Epidermal melanocyte (primary cell): Measurements from ENCODE around the gene HK2.
"Not testable (repeated sequence)": the region's sequence is repeated elsewhere in the genome, so short reads cannot be mapped to it uniquely, and the experiment has no call there.

Experiments
- DNase-seq: peaks from one replicate; pipeline ENCODE4 v3.0.0; 2011; ENCODE audit warnings: low spot score; ENCODE audit not compliant: insufficient read length

HK2 gene

DNA sequence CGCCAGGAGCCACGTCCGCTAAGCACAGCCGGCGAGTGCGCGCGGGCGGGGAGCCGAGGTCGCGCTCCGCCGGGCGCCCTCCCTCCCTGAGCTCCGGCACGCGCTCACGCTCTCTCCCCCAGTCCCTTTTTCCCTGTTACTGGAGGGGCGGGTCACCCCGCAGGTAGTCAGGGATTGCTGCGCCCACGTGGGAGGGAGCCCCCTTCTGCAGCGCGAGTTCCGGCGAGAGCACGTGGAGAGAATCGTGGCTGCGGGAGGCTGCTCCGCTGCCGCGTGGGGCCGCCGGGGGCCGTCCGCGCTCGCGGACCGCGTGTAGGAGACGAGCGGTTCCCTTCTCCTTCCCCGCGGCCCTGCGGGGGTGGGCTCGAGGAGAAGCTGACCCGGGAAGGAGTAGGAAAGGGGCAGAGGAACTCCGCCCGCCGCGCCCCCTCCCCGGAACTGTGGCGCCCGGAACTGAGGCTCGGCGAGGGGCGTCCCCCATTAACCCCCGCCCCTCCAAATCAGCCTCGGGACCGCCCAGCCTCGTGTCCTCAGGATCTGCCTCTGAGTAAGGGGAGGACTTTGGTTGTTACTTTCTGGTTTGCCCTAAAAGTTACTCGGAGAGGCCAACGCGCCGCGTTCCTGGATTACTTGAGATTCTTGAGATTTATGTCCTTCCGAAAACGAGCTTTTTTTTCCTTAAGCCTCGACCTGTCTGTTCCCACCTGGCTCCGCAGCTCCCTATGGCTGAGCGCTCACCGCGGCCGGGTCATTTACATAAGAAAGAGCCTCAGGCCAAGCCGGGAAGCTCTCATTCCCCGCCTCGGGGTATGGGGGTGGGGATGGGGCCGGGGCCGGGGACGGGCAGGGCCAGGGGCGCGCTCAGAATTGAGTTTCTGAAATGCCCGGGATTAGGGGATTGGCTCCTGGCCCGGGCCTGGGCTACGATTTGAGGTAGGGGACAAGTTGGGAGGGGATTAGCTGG is 1.1 kb downstream of the HK2 start:
- DNase-seq, result no peak

GRCh38 chr2:74835831-74836674 is 2.1 kb downstream of the HK2 start:
- peak; percentile 64 for DNase-seq

- DNase-seq, result no peak
Observed at GRCh38 chr2:74836675-74837401, 2.9 kb downstream of the HK2 start.

GRCh38 chr2:74841641-74842040 is 7.7 kb downstream of the HK2 start:
- no peak for DNase-seq

DNA sequence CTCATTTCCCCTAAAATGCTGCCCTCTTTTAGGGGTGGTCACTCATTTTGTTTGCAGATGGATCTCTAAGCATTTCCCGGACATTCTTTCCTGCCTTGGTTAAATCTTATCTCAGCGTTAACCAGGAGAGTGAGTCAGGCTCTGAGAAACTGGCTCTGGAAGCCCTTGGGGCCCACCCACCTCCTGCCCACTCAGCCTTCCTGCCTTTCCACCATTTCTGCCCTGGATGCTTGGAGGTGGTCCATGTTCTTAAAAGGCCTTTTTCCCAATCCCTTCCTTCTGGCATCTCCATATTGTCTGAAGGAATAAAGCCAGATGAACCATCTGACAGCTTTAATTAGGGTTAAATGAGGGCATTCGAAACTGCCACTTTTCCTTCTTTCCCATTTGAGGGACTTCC is 9.5 kb downstream of the HK2 start:
- DNase-seq, result no peak

- no peak for DNase-seq
Observed at GRCh38 chr2:74843899-74844298, 10.0 kb downstream of the HK2 start.

- no peak for DNase-seq
Observed at GRCh38 chr2:74844752-74845151, 10.8 kb downstream of the HK2 start.

GRCh38 chr2:74845217-74845751 is 11.4 kb downstream of the HK2 start:
- DNase-seq, result no peak

DNA sequence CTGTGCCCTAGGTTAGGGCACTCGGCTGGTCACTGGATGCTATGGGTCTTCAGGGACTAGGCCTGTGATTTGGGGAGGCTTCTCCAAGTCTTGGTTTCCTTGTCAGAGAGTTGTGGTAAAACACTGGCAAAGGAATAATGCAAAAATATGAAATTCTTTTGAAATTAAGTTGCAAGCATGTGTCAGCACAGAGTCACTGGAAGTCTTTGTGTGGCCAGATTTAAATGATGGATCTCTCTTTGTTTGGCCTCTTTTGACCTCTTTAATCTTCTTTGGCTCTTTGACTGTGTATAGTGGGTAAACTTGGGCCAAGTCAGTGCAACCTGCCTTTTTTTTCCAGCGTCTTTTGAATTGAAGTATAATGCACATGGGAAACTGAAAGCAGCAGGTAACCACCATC is 12.1 kb downstream of the HK2 start:
- DNase-seq, result no peak

- no peak for DNase-seq
Observed at GRCh38 chr2:74846481-74846880, 12.6 kb downstream of the HK2 start.

- DNase-seq, result no peak
Observed at GRCh38 chr2:74847070-74847858, 13.3 kb downstream of the HK2 start.

DNA sequence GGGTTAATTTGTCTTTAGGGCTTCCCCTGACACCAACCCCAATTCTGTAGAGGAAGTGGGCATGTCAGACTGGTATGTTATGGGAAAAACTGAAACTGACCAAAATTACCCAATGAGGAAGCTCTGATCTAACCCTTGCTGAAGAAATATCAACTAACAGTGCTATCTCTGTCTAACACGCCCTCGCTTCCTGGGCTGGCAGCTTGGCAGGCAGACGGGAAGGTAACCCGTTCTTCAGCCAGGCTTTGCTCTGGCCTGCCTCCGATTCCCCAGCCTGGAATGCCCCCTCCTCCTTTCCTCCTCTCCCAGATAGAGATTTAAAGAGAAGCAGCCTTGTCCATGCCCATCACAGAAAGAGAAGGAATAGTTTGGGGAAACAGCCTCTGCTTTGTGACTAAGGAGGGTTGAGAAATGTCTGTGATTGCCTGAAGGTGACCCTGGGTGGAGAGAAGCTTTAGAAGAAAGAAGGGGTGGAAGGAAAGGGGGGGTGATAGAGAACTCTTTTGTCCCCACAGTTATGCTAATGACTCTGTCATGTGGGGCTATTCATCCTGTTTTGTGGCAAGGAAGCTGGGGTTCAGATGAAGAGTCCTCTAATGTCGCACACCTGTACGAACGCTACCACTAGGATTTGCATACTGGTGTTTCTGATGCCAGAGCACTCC is 15.4 kb downstream of the HK2 start:
- DNase-seq, result no peak

DNA sequence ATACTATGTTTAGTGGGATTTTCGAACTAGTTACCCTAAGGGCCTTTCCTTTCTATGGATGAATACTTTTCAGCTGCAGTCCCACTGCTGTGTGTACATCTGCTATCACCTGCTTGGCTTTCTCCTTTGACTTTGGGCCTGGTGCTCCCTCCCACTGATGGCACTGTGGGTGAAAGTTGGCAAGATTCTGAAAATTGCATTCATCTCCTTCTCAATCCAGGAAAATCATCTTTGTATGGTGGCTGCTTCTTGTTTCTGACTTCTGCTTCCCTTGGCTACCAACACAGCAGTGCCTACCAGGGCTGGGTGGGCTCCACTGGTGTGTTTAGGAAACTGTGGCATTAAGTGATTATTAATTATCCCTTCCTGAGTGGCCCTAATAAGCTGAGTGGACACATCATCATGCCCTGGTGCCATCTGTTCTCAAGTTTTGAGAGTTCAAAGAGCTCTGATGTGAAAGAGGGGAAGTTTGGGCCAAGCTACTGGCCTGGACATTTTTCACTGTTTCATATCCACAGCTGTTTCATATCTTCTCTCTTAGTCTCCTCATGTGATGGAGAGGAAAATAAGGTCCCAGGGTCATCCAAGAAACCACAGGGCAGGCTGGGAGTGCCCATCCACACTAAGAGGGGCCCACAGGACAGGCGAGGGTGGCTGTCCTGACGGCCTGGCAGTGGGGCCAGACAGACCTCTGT is 16.7 kb downstream of the HK2 start:
- no peak for DNase-seq

DNA sequence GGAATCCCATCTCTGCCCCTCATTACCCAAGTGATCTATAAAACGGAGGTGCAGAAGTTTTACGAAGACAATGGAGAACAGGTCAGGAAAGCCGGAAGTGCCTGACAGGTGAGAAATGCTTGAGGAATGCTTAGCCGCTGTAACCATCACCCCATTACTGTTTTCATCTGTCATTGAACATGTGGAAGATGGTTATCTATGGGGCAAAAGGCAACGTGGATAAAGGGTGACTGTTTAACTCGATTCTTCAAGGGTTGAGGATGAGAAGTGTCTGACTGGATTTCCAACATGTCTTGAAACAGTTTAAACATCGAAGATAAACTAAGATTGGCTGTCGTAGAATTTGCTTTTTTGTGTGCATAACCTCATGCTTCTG is 17.3 kb downstream of the HK2 start:
- DNase-seq, result no peak

DNA sequence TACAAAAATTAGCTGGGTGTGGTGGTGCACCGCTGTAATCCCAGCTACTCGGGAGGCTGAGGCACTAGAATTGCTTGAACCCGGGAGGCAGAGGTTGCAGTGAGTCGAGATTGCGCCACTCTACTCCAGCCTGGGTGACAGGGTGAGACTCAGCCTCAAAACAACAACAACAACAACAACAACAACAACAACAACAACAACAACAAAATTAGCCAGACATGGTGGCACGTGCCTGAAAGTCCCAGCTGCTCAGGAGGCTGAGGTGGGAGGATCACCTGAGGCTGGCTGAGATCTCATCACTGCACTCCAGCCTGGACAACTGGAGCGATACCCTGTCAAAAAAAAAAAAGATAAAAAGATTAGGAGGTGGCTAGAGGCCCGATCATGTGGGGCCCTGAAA is 19.4 kb downstream of the HK2 start:
- not testable (repeated sequence) for DNase-seq

DNA sequence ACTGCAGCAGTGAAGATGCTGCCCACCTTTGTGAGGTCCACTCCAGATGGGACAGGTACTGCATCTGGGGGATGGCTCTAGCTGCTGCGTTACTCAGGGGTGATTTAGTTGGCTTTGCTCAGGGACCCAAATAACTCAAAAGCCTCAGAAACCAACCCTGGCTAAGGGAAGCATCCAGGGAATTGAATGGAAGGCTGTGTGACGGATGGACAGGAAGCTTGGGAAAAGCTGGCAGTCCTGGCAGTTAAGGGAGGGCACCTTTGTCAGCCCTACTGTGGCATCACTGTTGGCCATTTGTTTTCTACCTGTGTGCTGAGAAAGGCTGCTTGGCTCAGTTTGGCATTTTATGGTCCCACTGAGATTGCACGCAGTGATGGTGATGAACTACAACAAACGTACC is 20.5 kb downstream of the HK2 start:
- DNase-seq, result no peak

- not testable (repeated sequence) for DNase-seq
Observed at GRCh38 chr2:74855114-74855707, 21.3 kb downstream of the HK2 start.

DNA sequence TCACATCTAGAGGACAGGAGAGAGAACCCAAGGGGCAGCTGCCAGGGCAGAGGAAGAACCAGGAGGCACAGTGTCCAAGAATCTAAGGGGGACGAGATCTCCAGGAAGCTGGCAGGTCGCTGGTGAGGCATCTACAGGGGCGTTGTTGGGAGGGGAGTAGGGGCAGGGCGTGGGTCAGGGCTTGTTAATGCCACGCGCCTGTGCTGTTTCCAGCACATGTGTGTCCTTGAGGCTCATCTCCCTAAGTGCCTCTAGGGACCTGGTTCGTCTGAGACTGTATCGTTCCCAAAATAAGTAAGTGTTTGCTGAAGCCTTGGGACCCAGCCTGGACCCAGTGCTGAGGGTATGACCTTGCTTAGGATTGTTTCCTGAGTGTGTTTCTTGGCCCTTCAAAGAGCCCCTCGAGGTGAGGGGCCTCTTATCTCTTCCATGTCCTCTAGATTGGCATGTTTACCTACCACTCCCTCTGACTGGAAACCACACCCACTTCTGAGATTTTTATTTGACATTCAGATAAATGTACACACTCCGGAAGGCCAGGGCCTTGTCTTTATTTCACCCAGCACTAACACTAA is 22.2 kb downstream of the HK2 start:
- DNase-seq, result no peak

DNA sequence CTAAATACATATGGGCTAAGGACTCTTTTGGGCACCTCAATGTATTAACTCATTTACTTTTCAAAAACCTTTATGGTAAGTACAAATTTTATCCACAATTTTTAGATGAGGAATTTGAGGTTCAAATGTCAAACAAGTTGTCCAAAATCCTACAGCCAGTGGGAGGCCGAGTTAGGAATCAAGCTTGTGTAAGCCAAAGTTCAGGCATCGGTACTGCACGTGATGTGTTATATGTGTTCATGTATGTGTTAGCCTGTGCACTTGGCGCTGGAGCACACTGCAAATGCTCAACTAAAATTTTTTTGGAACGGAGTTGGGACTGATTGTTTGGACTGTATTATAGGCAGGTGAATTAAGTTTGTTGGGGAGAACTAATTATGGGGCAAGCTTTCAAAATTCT is 22.7 kb downstream of the HK2 start:
- no peak for DNase-seq
